Neural progenitor cell (in vitro differentiated cells): ENCODE results near the gene PTPRT. TPM values are rescaled to one million over a fixed set of nuclear protein-coding genes. Genes with fewer than 3 reads are reported as not detected.

Experiments used
- DNase-seq: peaks from one replicate; pipeline ENCODE4 v3.0.0-alpha.2; 2016; ENCODE audit warnings: low spot score
- H2AFZ ChIP-seq: fragments of 200-600 bp; sonication (generic); replicated peaks from 2 replicates; pipeline ENCODE4 v1.6.1; 2016; ENCODE audit warnings: antibody characterized with exemption
- H3F3A ChIP-seq: fragments of 200-600 bp; sonication (generic); 2 replicates; pipeline ENCODE4 v1.6.1; 2016; ENCODE audit warnings: antibody characterized with exemption, low read depth
- H3K27ac ChIP-seq: fragments of 200-600 bp; sonication (generic); 2 replicates; pipeline ENCODE4 v1.5.1; 2016; ENCODE audit warnings: mild to moderate bottlenecking
- H3K27me3 ChIP-seq: fragments of 200-600 bp; sonication (generic); 2 replicates; pipeline ENCODE4 v1.6.1; 2016; ENCODE audit warnings: mild to moderate bottlenecking, moderate library complexity
- H3K36me3 ChIP-seq: fragments of 200-600 bp; sonication (generic); 2 replicates; pipeline ENCODE4 v1.5.1; 2016
- H3K4me1 ChIP-seq: fragments of 200-600 bp; sonication (generic); 2 replicates; pipeline ENCODE4 v1.6.1; 2016; ENCODE audit warnings: mixed run types
- H3K4me2 ChIP-seq: fragments of 200-600 bp; sonication (generic); 2 replicates; pipeline ENCODE4 v1.6.1; 2016
- H3K4me3 ChIP-seq: fragments of 200-600 bp; sonication (generic); 2 replicates; pipeline ENCODE4 v1.5.1; 2016
- H3K79me2 ChIP-seq: fragments of 200-600 bp; sonication (generic); 2 replicates; pipeline ENCODE4 v1.6.1; 2016; ENCODE audit warnings: low read depth
- H3K9ac ChIP-seq: fragments of 200-600 bp; sonication (generic); 2 replicates; pipeline ENCODE4 v1.6.1; 2016
- H3K9me3 ChIP-seq: fragments of 200-600 bp; sonication (generic); 2 replicates; pipeline ENCODE4 v1.5.1; 2016; ENCODE audit warnings: low read depth
- H4K20me1 ChIP-seq: fragments of 200-600 bp; sonication (generic); 2 replicates; pipeline ENCODE4 v1.6.1; 2016; ENCODE audit warnings: low read depth
- H3K27ac Mint-ChIP-seq: 3 replicates; pipeline ENCODE4 v1.8.0; 2021; ENCODE audit warnings: mixed read lengths
- H3K27me3 Mint-ChIP-seq: 2 replicates; pipeline ENCODE4 v1.8.0; 2022; ENCODE audit warnings: low read depth, mild to moderate bottlenecking, inconsistent platforms, moderate library complexity, mixed read lengths; ENCODE audit not compliant: insufficient read depth
- H3K36me3 Mint-ChIP-seq: 3 replicates; pipeline ENCODE4 v1.8.0; 2021; ENCODE audit warnings: mixed read lengths
- H3K4me1 Mint-ChIP-seq: 3 replicates; pipeline ENCODE4 v1.8.0; 2021; ENCODE audit warnings: mixed read lengths
- H3K4me3 Mint-ChIP-seq: 3 replicates; pipeline ENCODE4 v1.8.0; 2021; ENCODE audit warnings: mild to moderate bottlenecking, moderate library complexity, mixed read lengths
- H3K9me3 Mint-ChIP-seq: 3 replicates; pipeline ENCODE4 v1.8.0; 2020; ENCODE audit warnings: mixed read lengths
- CTCF ChIP-seq: fragments of 200-600 bp; sonication (generic); IDR thresholded peaks from 2 replicates; pipeline ENCODE4 v1.5.1; 2017; ENCODE audit warnings: antibody characterized with exemption, mild to moderate bottlenecking
- EZH2 ChIP-seq: fragments of 200-600 bp; sonication (generic); IDR thresholded peaks from 2 replicates; pipeline ENCODE4 v1.6.1; 2017; ENCODE audit warnings: antibody characterized with exemption, mild to moderate bottlenecking, moderate library complexity
- EZH2phosphoT487 ChIP-seq: fragments of 200-600 bp; sonication (generic); IDR thresholded peaks from 2 replicates; pipeline ENCODE4 v1.6.1; 2017; ENCODE audit warnings: antibody characterized with exemption
- total RNA-seq: library from RNA; depleted of rRNA; stranded (reverse); fragments of >200 nt; gene quantifications from 2 replicates; pipeline ENCODE4 v1.2.3, GENCODE V29; 2015; ENCODE audit warnings: low replicate concordance

The PTPRT gene
- total RNA-seq, 1 donor from 2014 or later, result 1.1 TPM

- no peaks in the 10 kb centered on the region for H3F3A ChIP-seq
- H3K27me3 Mint-ChIP-seq, result peaks cover 18% of the 10 kb centered on the region
These were observed 154.6 kb downstream of the PTPRT start for GRCh38 chr20:43034981-43035724.

GRCh38 chr20:43032459-43032858 lies 157.2 kb downstream of the PTPRT start:
- Histone ChIP-seq H3K9me3 (no peaks in the 10 kb centered on the region), H3K27ac (no peak overlapping the region), H3K4me2 (no peak overlapping the region), H3K79me2 (no peaks in the 10 kb centered on the region), H3K36me3 (no peaks in the 10 kb centered on the region), H3K4me3 (no peak overlapping the region), H3K9ac (no peak overlapping the region), H4K20me1 (no peaks in the 10 kb centered on the region), H2AFZ (no peak overlapping the region), H3K27me3 (no peaks in the 10 kb centered on the region), H3F3A (no peaks in the 10 kb centered on the region), H3K4me1 (no peaks in the 10 kb centered on the region)
- no peaks in the 10 kb centered on the region for H3K9me3 Mint-ChIP-seq
- peak; percentile 30 for TF ChIP-seq CTCF
- TF ChIP-seq EZH2phosphoT487, result no peak
- TF ChIP-seq EZH2, result no peak
- peaks cover 11% of the 10 kb centered on the region for H3K27me3 Mint-ChIP-seq
- DNase-seq, result peak; percentile 47
- no peak overlapping the region for H3K27ac Mint-ChIP-seq
- no peaks in the 10 kb centered on the region for H3K36me3 Mint-ChIP-seq
- H3K4me1 Mint-ChIP-seq, result peaks cover 16% of the 10 kb centered on the region
- no peak overlapping the region for H3K4me3 Mint-ChIP-seq

More at GRCh38 chr20:43034981-43035724, 154.6 kb downstream of the PTPRT start:
- H3K4me1 Mint-ChIP-seq, result peaks cover 16% of the 10 kb centered on the region
- Histone ChIP-seq H3K27ac (no peak overlapping the region), H3K9me3 (no peaks in the 10 kb centered on the region), H3K4me3 (no peak overlapping the region), H3K79me2 (no peaks in the 10 kb centered on the region), H3K27me3 (no peaks in the 10 kb centered on the region), H2AFZ (no peak overlapping the region), H3K4me1 (no peaks in the 10 kb centered on the region), H3K4me2 (no peak overlapping the region), H3K36me3 (no peaks in the 10 kb centered on the region), H4K20me1 (no peaks in the 10 kb centered on the region), H3K9ac (no peak overlapping the region)
- no peaks in the 10 kb centered on the region for H3K36me3 Mint-ChIP-seq
- no peak overlapping the region for H3K4me3 Mint-ChIP-seq
- no peaks in the 10 kb centered on the region for H3K9me3 Mint-ChIP-seq
- no peak for DNase-seq
- no peak for TF ChIP-seq CTCF
- no peak for TF ChIP-seq EZH2
- no peak for TF ChIP-seq EZH2phosphoT487
- no peak overlapping the region for H3K27ac Mint-ChIP-seq

- H2AFZ ChIP-seq, result no peak overlapping the region
- Mint-ChIP-seq H3K27ac (no peak overlapping the region), H3K4me1 (peaks cover 16% of the 10 kb centered on the region), H3K9me3 (no peaks in the 10 kb centered on the region), H3K36me3 (no peaks in the 10 kb centered on the region), H3K4me3 (no peak overlapping the region), H3K27me3 (peaks cover 2% of the 10 kb centered on the region)
- no peak for DNase-seq
- no peaks in the 10 kb centered on the region for H3K9me3 ChIP-seq
- no peak overlapping the region for H3K27ac ChIP-seq
- H3K36me3 ChIP-seq, result no peaks in the 10 kb centered on the region
- no peaks in the 10 kb centered on the region for H4K20me1 ChIP-seq
- no peaks in the 10 kb centered on the region for H3K79me2 ChIP-seq
- H3K27me3 ChIP-seq, result no peaks in the 10 kb centered on the region
- no peak overlapping the region for H3K4me2 ChIP-seq
- no peaks in the 10 kb centered on the region for H3F3A ChIP-seq
- no peaks in the 10 kb centered on the region for H3K4me1 ChIP-seq
- H3K9ac ChIP-seq, result no peak overlapping the region
- TF ChIP-seq EZH2phosphoT487 (no peak), CTCF (no peak), EZH2 (no peak)
- H3K4me3 ChIP-seq, result no peak overlapping the region
These were observed 160.5 kb downstream of the PTPRT start for GRCh38 chr20:43029176-43029575.
